Lung (tissue), 12 donors: Measurements from ENCODE around the gene DNAAF1. TPM values are rescaled to one million over a fixed set of nuclear protein-coding genes. Genes with fewer than 3 reads are reported as not detected.

Experiments
- ATAC-seq: fragments of 200-7000 bp; cut with Tn5 transposase; one replicate; pipeline ENCODE4 v1.9.1; 2020; ENCODE audit warnings: moderate number of reproducible peaks; ENCODE audit not compliant: insufficient read depth, low FRiP score
- DNase-seq, 3 donors: peaks; one replicate each; pipeline ENCODE4 v3.0.0-alpha.2; 2013 to 2017
- H3K27ac ChIP-seq, 2 donors: one replicate each; pipeline ENCODE4 v1.5.1; 2013; ENCODE audit warnings: mild to moderate bottlenecking in 2 of 2, moderate library complexity in 2 of 2, control low read depth in 1 of 2, inconsistent platforms in 1 of 2, low read depth in 1 of 2, low read length in 1 of 2
- H3K27me3 ChIP-seq, 3 donors: one replicate each; pipeline ENCODE4 v1.5.1; 2013; ENCODE audit warnings: low read length in 2 of 3; ENCODE audit not compliant: control insufficient read depth in 3 of 3, insufficient read depth in 3 of 3
- H3K36me3 ChIP-seq, 4 donors: one replicate each; pipeline ENCODE4 v1.5.1; 2013; ENCODE audit warnings: low read length in 4 of 4, mild to moderate bottlenecking in 1 of 4, moderate library complexity in 1 of 4; ENCODE audit not compliant: control insufficient read depth in 4 of 4, insufficient read depth in 4 of 4
- H3K4me1 ChIP-seq, 5 donors: one replicate each; pipeline ENCODE4 v1.5.1; 2013; ENCODE audit warnings: low read length in 5 of 5, mild to moderate bottlenecking in 2 of 5, moderate library complexity in 1 of 5; ENCODE audit not compliant: control insufficient read depth in 5 of 5, insufficient read depth in 5 of 5
- H3K4me3 ChIP-seq: one replicate; pipeline ENCODE4 v1.5.1; 2013; ENCODE audit warnings: mild to moderate bottlenecking, control low read depth, moderate library complexity
- H3K9ac ChIP-seq, 2 donors: one replicate each; pipeline ENCODE4 v1.5.1; 2013; ENCODE audit warnings: low read length in 2 of 2, control low read depth in 1 of 2; ENCODE audit not compliant: insufficient read depth in 1 of 2
- H3K9me3 ChIP-seq, 4 donors: one replicate each; pipeline ENCODE4 v1.5.1; 2013; ENCODE audit warnings: low read length in 3 of 4, mild to moderate bottlenecking in 1 of 4, moderate library complexity in 1 of 4; ENCODE audit not compliant: control insufficient read depth in 4 of 4, insufficient read depth in 3 of 4
- CTCF ChIP-seq: IDR thresholded peaks from 2 replicates; pipeline ENCODE4 v1.5.1; 2012; ENCODE audit warnings: mild to moderate bottlenecking; ENCODE audit errors: control extremely low read depth, extremely low read depth
- WGBS, 2 donors: extraction: QIAGEN DNeasy Blood & Tissue Kit; methylation state at CpG; one replicate each; pipeline ENCODE4 v1.1.7; 2013; 5-methylcytosine and 5-hydroxymethylcytosine counted together
- polyA plus RNA-seq, 2 donors: library from polyadenylated mRNA; stranded (reverse); fragments of 200-250 nt; gene quantifications; one replicate each; pipeline ENCODE4 v1.2.1, GENCODE V29; 2013
- total RNA-seq, 2 donors: library from RNA; depleted of rRNA in 1 of 2; stranded (reverse); fragments of >200 nt in 1 of 2; gene quantifications; one replicate each; pipeline ENCODE4 v1.2.1, GENCODE V29; 2014 to 2021
- donor health status: control.
- donor health status: control.
- donor health status: Bipolar disorder and iron deficiency.
- donor health status: healthy.
- donor health status: DM: yes; HTN: yes; CAD: no.

Gene DNAAF1
- total and polyA plus RNA-seq, 4 donors, result 11.5 to 38.5 (median 12.4) TPM

GRCh38 chr16:84178892-84179611 is 33.9 kb downstream of the DNAAF1 start:
- TF ChIP-seq CTCF, result no peak
- H3K27me3 ChIP-seq, result no peaks in the 10 kb centered on the region
- WGBS, 2 donors, result 94% methylated on average over 28 of the region's 28 CpGs
- H3K27ac ChIP-seq, result no peak overlapping the region
- peaks cover 0 to 15% (median 0%) of the 10 kb centered on the region in 5 donors for H3K4me1 ChIP-seq
- DNase-seq (no peak), ATAC-seq (no peak)
- H3K9ac ChIP-seq, result no peak overlapping the region
- no peak overlapping the region for H3K4me3 ChIP-seq
- H3K9me3 ChIP-seq, result no peaks in the 10 kb centered on the region
- H3K36me3 ChIP-seq, result peaks cover 3 to 50% (median 17%) of the 10 kb centered on the region in 4 donors

GRCh38 chr16:84179612-84180320 is 34.7 kb downstream of the DNAAF1 start:
- Histone ChIP-seq H3K9me3 (no peaks in the 10 kb centered on the region), H3K4me1 (peaks cover 0 to 15% (median 0%) of the 10 kb centered on the region in 5 donors), H3K9ac (no peak overlapping the region), H3K36me3 (peaks cover 3 to 54% (median 17%) of the 10 kb centered on the region in 4 donors), H3K27me3 (no peaks in the 10 kb centered on the region), H3K4me3 (no peak overlapping the region), H3K27ac (no peak overlapping the region)
- ATAC-seq (no peak), DNase-seq (no peak)
- no peak for TF ChIP-seq CTCF
- WGBS, 2 donors, result 88 to 92% methylated on average over 32 to 33 of the region's 33 CpGs

- 82 to 90% methylated on average over 16 to 21 of the region's 21 CpGs for WGBS, 2 donors
- no peak for TF ChIP-seq CTCF
- ATAC-seq (no peak), DNase-seq (no peak)
- peaks cover 0 to 19% (median 4%) of the 10 kb centered on the region in 5 donors for H3K4me1 ChIP-seq
- H3K36me3 ChIP-seq, result peaks cover 3 to 56% (median 20%) of the 10 kb centered on the region in 4 donors
- H3K9me3 ChIP-seq, result no peaks in the 10 kb centered on the region
- H3K4me3 ChIP-seq, result no peak overlapping the region
- no peak overlapping the region for H3K9ac ChIP-seq
- no peaks in the 10 kb centered on the region for H3K27me3 ChIP-seq
- no peak overlapping the region for H3K27ac ChIP-seq
Measured at GRCh38 chr16:84180519-84181140, 35.5 kb downstream of the DNAAF1 start.
